Skin epidermis (tissue), 12 donors: ENCODE results near the gene PMM1.
"Not testable (repeated sequence)": the region's sequence is repeated elsewhere in the genome, so short reads cannot be mapped to it uniquely, and the experiment has no call there.

Experiments used
- H3K27ac ChIP-seq, 21 experiments: fragments of 200-600 bp; sonication (generic) in 11 of 21; one replicate each; pipeline ENCODE4 v1.5.0; 2020; ENCODE audit warnings: mild to moderate bottlenecking in 3 of 21, inconsistent platforms in 2 of 21, moderate library complexity in 2 of 21
- H3K4me3 ChIP-seq, 7 experiments: fragments of 200-600 bp; sonication (generic) in 2 of 7; one replicate each; pipeline ENCODE4 v1.5.0; 2020; ENCODE audit warnings: inconsistent platforms in 2 of 7, mild to moderate bottlenecking in 2 of 7, moderate library complexity in 1 of 7

PMM1 gene

GRCh38 chr22:41589391-41590241, at the start of gene PMM1:
Gene PMM1 (minus strand): TSS chr22:41589840. CDS start chr22:41589805, 35 bp downstream.
- peak within 1 kb of the TSS; percentile 54 to 97 (median 70) for H3K4me3 ChIP-seq
- peak within 1 kb of the TSS in 20 of 21 experiments; percentile 31 to 93 (median 78) for H3K27ac ChIP-seq

GRCh38 chr22:41638748-41639147, 49.1 kb upstream of the PMM1 start:
- H3K27ac ChIP-seq, result no peak overlapping the region
- no peak overlapping the region for H3K4me3 ChIP-seq

GRCh38 chr22:41638124-41638523, 48.5 kb upstream of the PMM1 start:
- H3K4me3 ChIP-seq, result no peak overlapping the region
- H3K27ac ChIP-seq, result no peak overlapping the region

GRCh38 chr22:41637623-41638022, 48.0 kb upstream of the PMM1 start:
- H3K27ac ChIP-seq, H3K4me3 ChIP-seq: not testable (repeated sequence)

- H3K27ac ChIP-seq, result peak overlapping the region in 1 of 21 experiments; percentile 11
- no peak overlapping the region for H3K4me3 ChIP-seq
Observed at GRCh38 chr22:41636467-41636866, 46.8 kb upstream of the PMM1 start.

- H3K4me3 ChIP-seq, H3K27ac ChIP-seq: not testable (repeated sequence)
Observed at GRCh38 chr22:41634610-41635009, 45.0 kb upstream of the PMM1 start.

GRCh38 chr22:41631615-41632014, 42.0 kb upstream of the PMM1 start:
- not testable (repeated sequence) for H3K27ac ChIP-seq, H3K4me3 ChIP-seq

- H3K27ac ChIP-seq, H3K4me3 ChIP-seq: not testable (repeated sequence)
Observed at GRCh38 chr22:41631115-41631514, 41.5 kb upstream of the PMM1 start.

- Histone ChIP-seq H3K4me3 (no peak overlapping the region), H3K27ac (no peak overlapping the region)
Observed at GRCh38 chr22:41625577-41625976, 35.9 kb upstream of the PMM1 start.

- H3K4me3 ChIP-seq, result peak overlapping the region; percentile 70 to 99 (median 92)
- peak overlapping the region in 19 of 21 experiments; percentile 87 to 99 (median 94) for H3K27ac ChIP-seq
Observed at GRCh38 chr22:41621911-41622179, 32.2 kb upstream of the PMM1 start.

- H3K27ac ChIP-seq, result peak within 1 kb of the TSS; percentile 79 to 99 (median 94)
- peak within 1 kb of the TSS; percentile 70 to 99 (median 92) for H3K4me3 ChIP-seq
Observed at GRCh38 chr22:41621099-41621910, 31.7 kb upstream of the PMM1 start, which contains the start of gene XRCC6. Gene XRCC6 (plus strand): TSS chr22:41621295. CDS start chr22:41622005, 710 bp downstream.

GRCh38 chr22:41620589-41621098, 31.0 kb upstream of the PMM1 start, which contains the start of gene DESI1:
Gene DESI1 (minus strand): TSS chr22:41621043. CDS start chr22:41620839, 204 bp downstream.
- peak within 1 kb of the TSS; percentile 79 to 99 (median 94) for H3K27ac ChIP-seq

GRCh38 chr22:41619979-41620588, 30.4 kb upstream of the PMM1 start:
- Histone ChIP-seq H3K4me3 (peak overlapping the region; percentile 70 to 99 (median 92)), H3K27ac (peak overlapping the region; percentile 79 to 99 (median 94))

More at GRCh38 chr22:41620589-41621098, 31.0 kb upstream of the PMM1 start, which contains the start of gene DESI1:
- peak within 1 kb of the TSS; percentile 70 to 99 (median 92) for H3K4me3 ChIP-seq

- Histone ChIP-seq H3K4me3 (no peak overlapping the region), H3K27ac (no peak overlapping the region)
Observed at GRCh38 chr22:41613456-41613855, 23.8 kb upstream of the PMM1 start.

- Histone ChIP-seq H3K4me3 (no peak overlapping the region), H3K27ac (no peak overlapping the region)
Observed at GRCh38 chr22:41612603-41613306, 23.1 kb upstream of the PMM1 start.

GRCh38 chr22:41608386-41608785, 18.7 kb upstream of the PMM1 start:
- Histone ChIP-seq H3K4me3 (no peak overlapping the region), H3K27ac (no peak overlapping the region)

- H3K4me3 ChIP-seq, result no peak overlapping the region
Observed at GRCh38 chr22:41603873-41604332, 14.3 kb upstream of the PMM1 start.

GRCh38 chr22:41600976-41601375, 11.3 kb upstream of the PMM1 start:
- no peak overlapping the region for H3K27ac ChIP-seq

More at GRCh38 chr22:41603873-41604332, 14.3 kb upstream of the PMM1 start:
- H3K27ac ChIP-seq, result no peak overlapping the region

More at GRCh38 chr22:41600976-41601375, 11.3 kb upstream of the PMM1 start:
- no peak overlapping the region for H3K4me3 ChIP-seq
